ENCODE results near the gene ZNF324. TPM values are rescaled to one million over a fixed set of nuclear protein-coding genes. Genes with fewer than 3 reads are reported as not detected.

The ZNF324 gene
- total RNA-seq, 4 donors from 2014 or later, result 12.9 to 21.8 (median 15.6) TPM

GRCh38 chr19:58491393-58491792, 24.5 kb downstream of the ZNF324 start:
- 86% methylated on average over 5 of the region's 5 CpGs for WGBS
- Histone ChIP-seq H3K27ac (replicated peaks in 1 of 4) (no peak overlapping the region), H3K9me3 (no peaks in the 10 kb centered on the region), H3K4me1 (no peaks in the 10 kb centered on the region), H3K27me3 (no peaks in the 10 kb centered on the region), H3K4me3 (no peak overlapping the region), H3K36me3 (no peaks in the 10 kb centered on the region)
- intact Hi-C loops (cut with DNase I), result no loop called here
- DNase-seq (ENCODE audit: extremely low spot score), result no peak
- TF ChIP-seq POLR2AphosphoS5 (IDR thresholded peaks at IDR 0.05), result no peak
- TF ChIP-seq POLR2A (IDR thresholded peaks at IDR 0.05; ENCODE audit: low read depth), result no peak
- TF ChIP-seq EP300 (IDR thresholded peaks at IDR 0.05), result no peak
- no peak for TF ChIP-seq CTCF (IDR thresholded peaks at IDR 0.05)

DNA sequence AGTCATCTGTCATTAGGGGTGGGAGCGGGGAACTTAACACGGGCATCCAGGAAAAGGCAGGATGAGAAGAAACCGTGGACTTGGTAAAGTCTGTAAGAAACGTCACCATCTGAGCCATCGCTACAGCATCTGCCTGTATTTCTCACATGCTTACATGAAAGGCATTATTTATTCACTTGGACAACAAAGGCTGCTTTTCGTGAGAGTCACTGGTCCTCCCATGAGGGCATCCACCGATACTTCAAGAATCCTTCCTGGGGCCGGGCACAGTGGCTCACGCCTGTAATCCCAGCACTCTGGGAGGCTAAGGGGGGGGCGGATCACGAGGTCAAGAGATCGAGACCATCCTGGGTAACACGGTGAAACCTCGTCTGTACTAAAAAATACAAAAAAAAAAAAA, 25.4 kb downstream of the ZNF324 start:
- Histone ChIP-seq H3K27me3 (no peaks in the 10 kb centered on the region), H3K4me1 (no peaks in the 10 kb centered on the region), H3K4me3 (no peak overlapping the region), H3K36me3 (no peaks in the 10 kb centered on the region), H3K9me3 (no peaks in the 10 kb centered on the region), H3K27ac (replicated peaks in 1 of 4) (no peak overlapping the region)
- intact Hi-C loops (cut with DNase I), result no loop called here
- 87% methylated on average over 14 of the region's 14 CpGs for WGBS
- TF ChIP-seq EP300 (IDR thresholded peaks at IDR 0.05) (no peak), CTCF (IDR thresholded peaks at IDR 0.05) (no peak), POLR2AphosphoS5 (IDR thresholded peaks at IDR 0.05) (no peak), POLR2A (IDR thresholded peaks at IDR 0.05; ENCODE audit: low read depth) (no peak)
- DNase-seq (ENCODE audit: extremely low spot score), result no peak

DNA sequence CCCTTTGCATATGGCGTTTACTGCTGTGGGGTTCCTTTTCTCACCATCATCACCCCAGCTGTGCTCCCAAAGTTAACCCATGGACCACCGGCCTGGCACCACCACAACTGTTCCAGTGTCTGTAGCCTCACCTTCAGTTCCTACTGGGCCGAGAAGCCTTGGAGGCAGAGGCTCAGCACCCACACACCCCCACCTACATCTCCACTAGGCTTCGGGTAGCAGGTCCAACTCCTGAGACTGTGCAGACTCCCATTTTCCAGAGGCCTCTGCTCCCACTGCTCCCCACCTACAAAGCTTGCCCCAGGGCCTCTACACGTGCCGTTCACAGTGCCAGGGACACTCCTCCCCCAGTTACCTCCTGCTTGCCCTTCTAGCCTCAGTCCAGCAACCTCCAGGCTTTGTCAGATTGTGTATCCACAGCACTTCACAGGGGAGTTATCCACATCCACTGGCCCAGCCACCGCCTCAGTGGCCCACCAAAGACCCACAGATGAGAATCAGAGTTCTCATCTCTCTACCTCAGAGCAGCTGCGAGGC, 30.8 kb downstream of the ZNF324 start:
- TF ChIP-seq POLR2AphosphoS5 (IDR thresholded peaks at IDR 0.05), result no peak
- no peak for TF ChIP-seq EP300 (IDR thresholded peaks at IDR 0.05)
- TF ChIP-seq POLR2A (IDR thresholded peaks at IDR 0.05; ENCODE audit: low read depth), result no peak
- no peak for TF ChIP-seq CTCF (IDR thresholded peaks at IDR 0.05)
- no peaks in the 10 kb centered on the region for H3K9me3 ChIP-seq
- no peaks in the 10 kb centered on the region for H3K27me3 ChIP-seq
- intact Hi-C loops (cut with DNase I), result no loop called here
- peaks cover 16 to 29% (median 23%) of the 10 kb centered on the region in 4 donors for H3K4me1 ChIP-seq
- H3K4me3 ChIP-seq, result no peak overlapping the region
- no peak overlapping the region for H3K27ac ChIP-seq (replicated peaks in 1 of 4)
- no peak for DNase-seq (ENCODE audit: extremely low spot score)
- WGBS, result 88% methylated on average over 8 of the region's 8 CpGs
- no peaks in the 10 kb centered on the region for H3K36me3 ChIP-seq

- H3K36me3 ChIP-seq, result no peaks in the 10 kb centered on the region
- no peak for DNase-seq (ENCODE audit: extremely low spot score)
- peak overlapping the region; percentile 43 to 85 (median 74) for H3K27ac ChIP-seq (replicated peaks in 1 of 4)
- peaks cover 16 to 29% (median 23%) of the 10 kb centered on the region in 4 donors for H3K4me1 ChIP-seq
- WGBS, result 79% methylated on average over 11 of the region's 22 CpGs
- H3K9me3 ChIP-seq, result no peaks in the 10 kb centered on the region
- H3K27me3 ChIP-seq, result no peaks in the 10 kb centered on the region
- H3K4me3 ChIP-seq, result peak overlapping the region; percentile 55 to 66 (median 62)
- TF ChIP-seq POLR2AphosphoS5 (IDR thresholded peaks at IDR 0.05) (no peak), POLR2A (IDR thresholded peaks at IDR 0.05; ENCODE audit: low read depth) (no peak), CTCF (IDR thresholded peaks at IDR 0.05) (no peak), EP300 (IDR thresholded peaks at IDR 0.05) (no peak)
- intact Hi-C loops (cut with DNase I), result no loop called here
Measured at GRCh38 chr19:58498316-58499020, 31.6 kb downstream of the ZNF324 start.

All from esophagus muscularis mucosa (tissue), 4 donors.